ENCODE results near the gene GALK1.

DNA sequence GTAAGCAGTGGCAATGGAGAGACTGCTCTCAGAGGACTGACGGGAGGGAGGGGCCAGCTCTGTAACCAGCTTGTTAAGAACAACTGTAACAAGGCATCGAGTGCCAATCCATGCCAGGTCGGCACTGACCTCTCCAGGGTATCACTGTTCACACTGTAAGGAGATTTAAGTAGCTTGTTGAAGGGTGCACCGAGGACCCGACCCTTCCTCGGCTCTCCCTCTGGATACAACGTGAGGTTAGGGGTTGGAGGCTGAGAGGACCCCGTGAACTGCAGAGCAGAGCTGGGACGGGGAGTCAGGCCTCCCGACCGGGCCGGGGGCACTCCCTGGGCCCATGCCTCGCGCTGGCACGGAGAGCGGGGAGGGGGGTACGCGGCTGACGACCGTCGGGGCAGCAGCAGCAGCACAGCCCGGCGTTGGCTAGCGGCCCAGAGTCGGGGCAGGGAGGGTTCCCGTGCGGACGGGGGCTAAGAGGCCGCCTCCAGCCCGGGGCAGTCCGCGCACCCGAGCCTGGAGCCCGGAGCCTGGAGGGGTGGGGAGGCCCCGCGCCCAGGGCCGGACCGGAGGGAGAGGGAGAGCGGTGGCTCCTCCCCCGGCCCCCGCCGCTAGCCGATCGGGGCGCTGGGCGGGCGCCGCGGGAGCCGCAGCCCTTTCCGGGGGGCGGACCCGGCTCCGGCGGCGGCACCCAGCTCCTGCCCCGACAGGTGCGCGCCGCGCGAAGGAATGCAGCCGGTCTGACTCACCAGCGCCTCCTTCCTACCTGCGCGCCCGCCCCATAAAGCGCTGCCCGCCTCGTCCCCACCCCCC lies 44.1 kb downstream of the GALK1 start, which contains the start of gene ITGB4:
- TF ChIP-seq, protein P1, sequence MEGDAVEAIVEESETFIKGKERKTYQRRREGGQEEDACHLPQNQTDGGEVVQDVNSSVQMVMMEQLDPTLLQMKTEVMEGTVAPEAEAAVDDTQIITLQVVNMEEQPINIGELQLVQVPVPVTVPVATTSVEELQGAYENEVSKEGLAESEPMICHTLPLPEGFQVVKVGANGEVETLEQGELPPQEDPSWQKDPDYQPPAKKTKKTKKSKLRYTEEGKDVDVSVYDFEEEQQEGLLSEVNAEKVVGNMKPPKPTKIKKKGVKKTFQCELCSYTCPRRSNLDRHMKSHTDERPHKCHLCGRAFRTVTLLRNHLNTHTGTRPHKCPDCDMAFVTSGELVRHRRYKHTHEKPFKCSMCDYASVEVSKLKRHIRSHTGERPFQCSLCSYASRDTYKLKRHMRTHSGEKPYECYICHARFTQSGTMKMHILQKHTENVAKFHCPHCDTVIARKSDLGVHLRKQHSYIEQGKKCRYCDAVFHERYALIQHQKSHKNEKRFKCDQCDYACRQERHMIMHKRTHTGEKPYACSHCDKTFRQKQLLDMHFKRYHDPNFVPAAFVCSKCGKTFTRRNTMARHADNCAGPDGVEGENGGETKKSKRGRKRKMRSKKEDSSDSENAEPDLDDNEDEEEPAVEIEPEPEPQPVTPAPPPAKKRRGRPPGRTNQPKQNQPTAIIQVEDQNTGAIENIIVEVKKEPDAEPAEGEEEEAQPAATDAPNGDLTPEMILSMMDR (IDR thresholded peaks at IDR 0.05), result peak in 3 of 7 experiments; percentile 13 to 39 (median 25)
- TF ChIP-seq POLR2A (IDR thresholded peaks at IDR 0.05), result peak; percentile 38 to 70 (median 54)
